Bronchial epithelial cell (primary cell): ENCODE data around the gene MUTYH. TPM values are rescaled to one million over a fixed set of nuclear protein-coding genes. Genes with fewer than 3 reads are reported as not detected.

Experiments
- DNase-seq: peaks from one replicate; pipeline ENCODE4 v3.0.0-alpha.2; 2010; ENCODE audit warnings: low read depth
- FAIRE-seq: peaks from 2 replicates; lab custom pipeline; 2011; peaks lifted over from hg19 to GRCh38; lab: Jason Lieb, UNC
- H3K27me3 ChIP-seq: 2 replicates; pipeline ENCODE4 v1.5.1; 2011; ENCODE audit warnings: low read length; ENCODE audit not compliant: control insufficient read depth, insufficient read depth
- H3K36me3 ChIP-seq: 2 replicates; pipeline ENCODE4 v1.5.1; 2011; ENCODE audit warnings: low read length; ENCODE audit not compliant: control insufficient read depth, insufficient read depth
- H3K4me3 ChIP-seq: 2 replicates; pipeline ENCODE4 v1.5.1; 2011; ENCODE audit warnings: mild to moderate bottlenecking, low read depth, low read length, control low read depth
- total RNA-seq: library from RNA; depleted of rRNA; stranded (reverse); fragments of >200 nt; gene quantifications from 2 replicates; pipeline ENCODE4 v1.2.1, GENCODE V29; 2014
- TF ChIP-seq, protein P1 (sequence below): IDR thresholded peaks from 2 replicates; pipeline ENCODE4 v1.5.1; 2011; ENCODE audit warnings: mild to moderate bottlenecking, moderate library complexity, low read length, control low read depth, inconsistent platforms; ENCODE audit not compliant: insufficient read depth, severe bottlenecking

The MUTYH gene
- total RNA-seq, 1 donor from 2014 or later: 20.5 TPM

DNA sequence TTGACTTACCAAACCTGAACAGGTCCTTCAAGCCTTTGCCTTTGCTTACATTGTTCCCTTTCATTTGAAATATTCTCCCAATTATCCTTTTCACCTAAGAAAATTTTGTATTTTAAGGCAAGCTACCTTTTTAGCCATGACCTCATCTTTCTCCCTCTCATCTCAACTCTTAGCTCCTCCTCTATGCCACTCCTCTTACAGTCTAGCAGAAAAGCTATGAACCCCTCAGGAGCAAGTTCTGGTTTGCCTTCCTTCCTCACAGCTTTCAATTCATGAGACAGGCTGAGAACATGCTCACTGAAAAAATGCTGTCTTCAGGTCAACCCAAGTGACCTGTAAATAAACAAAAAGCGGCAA lies 8.3 kb upstream of the MUTYH start:
- TF ChIP-seq, protein P1, sequence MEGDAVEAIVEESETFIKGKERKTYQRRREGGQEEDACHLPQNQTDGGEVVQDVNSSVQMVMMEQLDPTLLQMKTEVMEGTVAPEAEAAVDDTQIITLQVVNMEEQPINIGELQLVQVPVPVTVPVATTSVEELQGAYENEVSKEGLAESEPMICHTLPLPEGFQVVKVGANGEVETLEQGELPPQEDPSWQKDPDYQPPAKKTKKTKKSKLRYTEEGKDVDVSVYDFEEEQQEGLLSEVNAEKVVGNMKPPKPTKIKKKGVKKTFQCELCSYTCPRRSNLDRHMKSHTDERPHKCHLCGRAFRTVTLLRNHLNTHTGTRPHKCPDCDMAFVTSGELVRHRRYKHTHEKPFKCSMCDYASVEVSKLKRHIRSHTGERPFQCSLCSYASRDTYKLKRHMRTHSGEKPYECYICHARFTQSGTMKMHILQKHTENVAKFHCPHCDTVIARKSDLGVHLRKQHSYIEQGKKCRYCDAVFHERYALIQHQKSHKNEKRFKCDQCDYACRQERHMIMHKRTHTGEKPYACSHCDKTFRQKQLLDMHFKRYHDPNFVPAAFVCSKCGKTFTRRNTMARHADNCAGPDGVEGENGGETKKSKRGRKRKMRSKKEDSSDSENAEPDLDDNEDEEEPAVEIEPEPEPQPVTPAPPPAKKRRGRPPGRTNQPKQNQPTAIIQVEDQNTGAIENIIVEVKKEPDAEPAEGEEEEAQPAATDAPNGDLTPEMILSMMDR: no peak
- H3K4me3 ChIP-seq: no peak overlapping the region
- DNase-seq: peak; percentile 62
- no peak for FAIRE-seq
- no peaks in the 10 kb centered on the region for H3K27me3 ChIP-seq
- H3K36me3 ChIP-seq: no peaks in the 10 kb centered on the region

DNA sequence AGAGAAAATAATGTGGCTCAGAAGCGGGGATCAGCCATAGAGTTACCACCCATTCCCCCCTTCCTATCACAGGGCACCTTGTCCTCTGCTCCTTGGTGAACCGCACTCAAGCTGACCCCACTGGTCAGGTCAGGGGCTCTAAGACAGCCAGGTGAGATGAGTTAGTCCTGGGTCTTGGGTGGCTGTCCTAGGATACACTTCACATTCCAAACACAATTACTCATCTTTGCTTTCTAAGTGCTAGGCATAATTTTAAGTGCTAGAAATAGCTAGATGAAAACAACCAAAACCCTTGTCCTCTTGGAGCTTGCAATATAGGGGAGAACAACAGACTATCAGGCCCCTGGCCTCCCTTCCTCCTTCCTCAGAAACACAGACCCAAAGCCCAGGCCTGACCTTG lies 7.8 kb upstream of the MUTYH start:
- no peak overlapping the region for H3K4me3 ChIP-seq
- DNase-seq: peak; percentile 58
- H3K27me3 ChIP-seq: no peaks in the 10 kb centered on the region
- no peaks in the 10 kb centered on the region for H3K36me3 ChIP-seq
- TF ChIP-seq, protein P1: no peak
- no peak for FAIRE-seq

DNA sequence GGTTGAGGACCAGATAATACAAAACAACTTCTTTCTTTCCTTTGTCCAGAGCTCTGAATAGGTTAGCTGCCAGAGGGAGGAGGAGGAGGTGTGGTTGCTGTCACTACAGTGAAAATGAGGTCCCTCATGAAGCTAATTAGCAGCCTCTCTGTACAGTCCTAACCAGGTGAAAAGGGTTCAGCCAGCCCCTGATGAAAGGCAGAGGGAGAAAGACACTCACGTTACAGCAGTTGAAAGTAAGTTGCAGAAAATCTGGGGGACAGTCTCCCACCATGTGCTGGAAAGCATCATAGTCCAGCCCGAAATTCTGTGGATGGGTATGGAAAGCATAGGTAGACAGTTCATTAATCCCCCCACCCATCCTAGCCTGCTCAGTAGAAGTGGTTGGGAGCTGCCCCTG lies 6.2 kb upstream of the MUTYH start:
- TF ChIP-seq, protein P1: no peak
- H3K27me3 ChIP-seq: no peaks in the 10 kb centered on the region
- peaks cover 10% of the 10 kb centered on the region for H3K36me3 ChIP-seq
- H3K4me3 ChIP-seq: no peak overlapping the region
- no peak for DNase-seq
- no peak for FAIRE-seq

DNA sequence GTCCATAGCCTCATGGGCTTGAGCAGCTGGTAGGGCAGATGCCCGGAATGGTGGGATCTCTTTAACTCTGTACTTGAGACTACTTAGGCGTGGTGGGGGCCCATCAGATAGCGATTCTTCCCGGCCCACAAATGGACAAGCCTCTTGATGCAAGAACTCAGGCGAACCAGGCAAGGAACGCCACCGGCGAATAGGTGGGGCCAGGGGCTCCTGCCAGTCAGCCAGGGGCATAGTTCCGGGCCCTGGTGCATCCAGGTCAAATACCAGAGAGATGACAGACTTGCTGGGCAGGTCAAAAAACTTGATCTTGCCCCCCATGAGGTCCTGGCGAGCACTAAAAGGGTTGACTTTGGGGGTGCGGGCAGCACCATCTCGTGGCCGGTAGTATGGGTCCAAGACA lies 4.8 kb upstream of the MUTYH start:
- no peak for DNase-seq
- FAIRE-seq: no peak
- TF ChIP-seq, protein P1: no peak
- Histone ChIP-seq H3K27me3 (no peaks in the 10 kb centered on the region), H3K4me3 (no peak overlapping the region), H3K36me3 (peaks cover 10% of the 10 kb centered on the region)

DNA sequence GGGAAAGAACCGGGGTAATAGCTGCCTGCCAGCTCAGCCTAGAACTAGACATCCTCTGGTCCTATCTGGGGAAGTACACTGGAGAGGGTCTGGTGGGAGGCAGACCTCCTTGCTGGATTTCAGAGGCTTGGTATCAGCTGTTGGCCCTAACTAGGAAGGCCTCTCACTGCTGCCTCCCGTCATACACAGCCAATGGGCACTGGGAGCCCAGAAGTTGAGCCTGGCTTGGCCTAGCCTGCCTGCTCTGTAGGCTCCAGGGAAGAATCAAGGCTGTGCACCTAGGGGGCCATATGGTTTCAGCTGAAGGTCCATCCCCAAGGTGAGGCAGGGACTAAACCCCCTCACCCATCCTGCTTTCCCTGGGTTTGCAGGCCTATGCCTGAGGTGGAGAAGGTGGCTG lies 4.3 kb upstream of the MUTYH start:
- TF ChIP-seq, protein P1: no peak

DNA sequence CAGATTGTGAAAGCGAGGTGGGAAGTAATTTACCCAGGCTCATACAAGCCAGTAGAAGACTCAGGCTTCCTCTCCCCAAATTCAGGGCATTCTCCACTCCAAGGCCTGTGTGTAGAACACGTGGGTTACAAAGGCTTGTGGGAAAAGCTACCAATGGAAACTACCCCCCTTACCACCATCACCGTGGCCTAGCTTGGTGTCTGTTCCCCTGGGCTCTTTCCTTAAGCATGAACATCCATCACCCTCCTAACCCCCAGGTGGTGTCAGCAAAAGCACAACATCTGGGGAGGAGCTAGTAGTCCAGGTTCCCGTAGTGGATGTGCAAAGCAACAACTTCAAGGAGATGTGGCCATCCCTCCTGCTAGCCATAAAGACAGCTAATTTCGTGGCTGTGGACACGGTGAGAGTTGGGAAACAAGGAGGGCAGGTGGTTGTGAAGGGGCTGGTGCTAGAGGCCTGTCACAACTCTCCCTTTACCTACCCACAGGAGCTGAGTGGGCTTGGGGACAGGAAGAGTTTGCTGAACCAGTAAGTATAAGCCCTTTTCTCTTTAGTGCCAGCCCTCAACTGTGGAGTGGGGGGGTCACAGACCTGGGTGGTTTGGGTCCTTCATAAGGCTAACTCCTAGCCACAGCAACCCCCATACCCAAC lies 701 bp upstream of the MUTYH start:
- Histone ChIP-seq H3K4me3 (peak overlapping the region; percentile 66), H3K36me3 (peaks cover 10% of the 10 kb centered on the region), H3K27me3 (no peaks in the 10 kb centered on the region)
- FAIRE-seq (no peak), DNase-seq (no peak)
- TF ChIP-seq, protein P1: no peak

More for the DNA sequence above, 4.3 kb upstream of the MUTYH start:
- H3K27me3 ChIP-seq: no peaks in the 10 kb centered on the region
- no peak overlapping the region for H3K4me3 ChIP-seq
- DNase-seq (no peak), FAIRE-seq (no peak)
- peaks cover 10% of the 10 kb centered on the region for H3K36me3 ChIP-seq
